Ovary (tissue), 9 donors: Measurements from ENCODE around the gene PPHLN1. TPM values are rescaled to one million over a fixed set of nuclear protein-coding genes. Genes with fewer than 3 reads are reported as not detected.

Experiments used
- DNase-seq, 5 donors: peaks; one replicate each; pipeline ENCODE4 v3.0.0-alpha.2; 2019 to 2020
- H3K27ac ChIP-seq, 2 donors: fragments of 200-600 bp; one replicate each; pipeline versions ENCODE4 v1.5.1 to v1.8.0; 2019 to 2022
- H3K27me3 ChIP-seq: fragments of 200-600 bp; one replicate; pipeline ENCODE4 v1.8.0; 2022
- H3K36me3 ChIP-seq: fragments of 200-600 bp; sonication (generic); one replicate; pipeline ENCODE4 v1.5.1; 2019
- H3K4me1 ChIP-seq: one replicate; pipeline ENCODE4 v1.8.1; 2013; ENCODE audit warnings: mild to moderate bottlenecking, moderate library complexity; ENCODE audit not compliant: insufficient read depth
- H3K4me3 ChIP-seq: fragments of 200-600 bp; sonication (generic); one replicate; pipeline ENCODE4 v1.5.1; 2017
- H3K9me3 ChIP-seq, 2 donors: fragments of 200-600 bp in 1 of 2; sonication (generic) in 1 of 2; one replicate each; pipeline versions ENCODE4 v1.5.1 to v1.8.1; 2013 to 2019; ENCODE audit warnings: mild to moderate bottlenecking in 1 of 2, moderate library complexity in 1 of 2
- EP300 ChIP-seq: sonication (generic); formaldehyde crosslinking; IDR thresholded peaks from one replicate; pipeline ENCODE4 v1.6.1; 2017; ENCODE audit warnings: antibody characterized with exemption
- POLR2A ChIP-seq: fragments of 450-650 bp; IDR thresholded peaks from one replicate; pipeline ENCODE4 v1.6.1; 2017; ENCODE audit warnings: antibody characterized with exemption, mild to moderate bottlenecking, moderate library complexity
- whole genome bisulfite sequencing, 3 donors: extraction: QIAGEN DNeasy Blood & Tissue Kit in 1 of 3; methylation state at CpG; one replicate each; pipeline versions ENCODE4 v1.1.5 to v1.1.7; 2013 to 2017; 5-methylcytosine and 5-hydroxymethylcytosine counted together
- intact Hi-C, 4 donors: fragments of 100-400 bp; cut with DNase I; formaldehyde crosslinking; loops; one replicate each; pipeline versions ENCODE4 v1.11.0 to v1.15.1; 2022 to 2023
- polyA plus RNA-seq, 2 donors: library from polyadenylated mRNA; stranded (reverse); fragments of 200-250 nt in 1 of 2; fragments of 350-450 nt in 1 of 2; fragmentation: Illumina TruSeq in 1 of 2; extraction: RNeasy Lipid Tissue Mini Kit (QIAGEN cat#74804) in 1 of 2; gene quantifications; one replicate each; pipeline ENCODE4 v1.2.3, GENCODE V29; 2013 to 2014
- total RNA-seq, 7 donors: library from RNA; depleted of rRNA in 2 of 7; stranded (reverse); fragments of >200 nt in 2 of 7; fragmentation: NEBNext Ultra II Directional in 3 of 7; extraction: Animal tissue kit (Norgen Biotek cat#: 25700) in 3 of 7; gene quantifications; one replicate each; pipeline versions ENCODE4 v1.1.0 to v1.2.4, GENCODE V29; 2016 to 2023
- TF ChIP-seq, protein P1 (sequence below), 3 donors: fragments of 450-650 bp in 2 of 3; fragments of 200-600 bp in 1 of 3; IDR thresholded peaks; one replicate each; pipeline versions ENCODE4 v1.5.1 to v1.8.0; 2016 to 2022; ENCODE audit warnings: antibody characterized with exemption in 3 of 3, mild to moderate bottlenecking in 1 of 3
- donor health status: DM: no; HTN: no; CAD: no; lungs with moderate emphysema.
- donor health status: DM: no; HTN: no; CAD: no.
- donor health status: Bipolar disorder and iron deficiency.
- donor health status: DM: yes; HTN: yes; CAD: no.
- donor health status: DM: no; HTN: no; CAD: no.
- donor health status: DM: yes; HTN: yes; CAD: no.

Gene PPHLN1
- total and polyA plus RNA-seq, 9 donors: 35.6 to 68.9 (median 53.8) TPM

DNA sequence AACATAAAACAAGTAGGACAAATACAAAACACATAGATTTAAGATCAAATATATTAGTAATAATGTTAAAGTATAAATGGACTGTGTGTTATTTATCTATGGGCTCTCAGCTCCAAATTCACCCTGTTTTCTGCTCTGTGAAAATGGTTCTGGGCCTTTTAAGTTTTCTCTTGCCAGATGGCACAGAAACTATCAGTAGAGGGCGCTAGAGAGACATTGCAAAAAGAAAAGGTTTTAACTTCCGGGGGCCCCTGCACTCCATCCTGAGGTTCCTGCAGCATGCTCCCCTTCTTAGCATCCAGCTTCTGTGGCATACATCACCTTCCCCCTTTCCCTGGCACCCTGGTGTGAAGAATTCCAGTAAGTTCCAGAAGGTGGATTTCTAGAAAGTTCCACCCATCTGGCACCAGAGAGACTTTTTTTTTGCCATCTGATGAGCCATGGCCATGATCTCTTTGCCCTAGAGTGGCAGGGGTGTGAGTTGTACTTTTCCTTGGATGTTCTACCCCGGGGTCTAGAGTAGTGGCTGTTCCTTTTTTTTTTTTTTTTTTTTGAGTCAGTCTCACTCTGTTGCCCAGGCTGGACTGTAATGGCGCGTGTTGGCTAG lies 29.4 kb upstream of the PPHLN1 start:
- TF ChIP-seq POLR2A: no peak
- WGBS, 3 donors: 83 to 91% (median 88%) methylated on average over 5 of the region's 5 CpGs
- Histone ChIP-seq H3K27me3 (no peaks in the 10 kb centered on the region), H3K27ac (no peak overlapping the region), H3K9me3 (no peaks in the 10 kb centered on the region), H3K4me1 (no peaks in the 10 kb centered on the region), H3K4me3 (no peak overlapping the region), H3K36me3 (no peaks in the 10 kb centered on the region)
- intact Hi-C loops: no loop called here
- no peak for DNase-seq

DNA sequence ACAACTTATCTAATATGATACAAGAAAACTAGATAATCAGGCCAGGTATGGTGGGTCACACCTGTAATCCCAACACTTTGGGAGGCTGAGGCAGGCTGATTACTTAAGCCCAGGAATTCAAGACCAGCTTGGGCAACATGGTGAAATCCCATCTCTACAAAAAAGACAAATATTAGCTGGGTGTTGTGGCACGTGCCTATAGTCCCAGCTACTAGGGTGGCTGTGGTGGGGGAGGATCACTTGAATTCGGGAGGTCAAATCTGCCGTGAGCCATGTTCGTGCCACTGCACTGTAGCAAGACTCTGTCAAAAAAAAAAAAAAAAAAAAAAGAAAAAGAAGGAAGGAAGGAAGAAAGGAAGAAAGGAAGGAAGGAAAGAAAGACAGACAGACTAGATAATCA lies 27.1 kb upstream of the PPHLN1 start:
- Histone ChIP-seq H3K36me3 (no peaks in the 10 kb centered on the region), H3K9me3 (no peaks in the 10 kb centered on the region), H3K27ac (no peak overlapping the region), H3K27me3 (no peaks in the 10 kb centered on the region), H3K4me3 (no peak overlapping the region), H3K4me1 (no peaks in the 10 kb centered on the region)
- intact Hi-C loops: no loop called here
- no peak for DNase-seq
- TF ChIP-seq POLR2A: no peak
- TF ChIP-seq, protein P1, sequence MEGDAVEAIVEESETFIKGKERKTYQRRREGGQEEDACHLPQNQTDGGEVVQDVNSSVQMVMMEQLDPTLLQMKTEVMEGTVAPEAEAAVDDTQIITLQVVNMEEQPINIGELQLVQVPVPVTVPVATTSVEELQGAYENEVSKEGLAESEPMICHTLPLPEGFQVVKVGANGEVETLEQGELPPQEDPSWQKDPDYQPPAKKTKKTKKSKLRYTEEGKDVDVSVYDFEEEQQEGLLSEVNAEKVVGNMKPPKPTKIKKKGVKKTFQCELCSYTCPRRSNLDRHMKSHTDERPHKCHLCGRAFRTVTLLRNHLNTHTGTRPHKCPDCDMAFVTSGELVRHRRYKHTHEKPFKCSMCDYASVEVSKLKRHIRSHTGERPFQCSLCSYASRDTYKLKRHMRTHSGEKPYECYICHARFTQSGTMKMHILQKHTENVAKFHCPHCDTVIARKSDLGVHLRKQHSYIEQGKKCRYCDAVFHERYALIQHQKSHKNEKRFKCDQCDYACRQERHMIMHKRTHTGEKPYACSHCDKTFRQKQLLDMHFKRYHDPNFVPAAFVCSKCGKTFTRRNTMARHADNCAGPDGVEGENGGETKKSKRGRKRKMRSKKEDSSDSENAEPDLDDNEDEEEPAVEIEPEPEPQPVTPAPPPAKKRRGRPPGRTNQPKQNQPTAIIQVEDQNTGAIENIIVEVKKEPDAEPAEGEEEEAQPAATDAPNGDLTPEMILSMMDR (IDR thresholded peaks at IDR 0.05): no peak
- TF ChIP-seq EP300: no peak
- 90 to 93% (median 92%) methylated on average over 4 of the region's 4 CpGs for WGBS, 3 donors

DNA sequence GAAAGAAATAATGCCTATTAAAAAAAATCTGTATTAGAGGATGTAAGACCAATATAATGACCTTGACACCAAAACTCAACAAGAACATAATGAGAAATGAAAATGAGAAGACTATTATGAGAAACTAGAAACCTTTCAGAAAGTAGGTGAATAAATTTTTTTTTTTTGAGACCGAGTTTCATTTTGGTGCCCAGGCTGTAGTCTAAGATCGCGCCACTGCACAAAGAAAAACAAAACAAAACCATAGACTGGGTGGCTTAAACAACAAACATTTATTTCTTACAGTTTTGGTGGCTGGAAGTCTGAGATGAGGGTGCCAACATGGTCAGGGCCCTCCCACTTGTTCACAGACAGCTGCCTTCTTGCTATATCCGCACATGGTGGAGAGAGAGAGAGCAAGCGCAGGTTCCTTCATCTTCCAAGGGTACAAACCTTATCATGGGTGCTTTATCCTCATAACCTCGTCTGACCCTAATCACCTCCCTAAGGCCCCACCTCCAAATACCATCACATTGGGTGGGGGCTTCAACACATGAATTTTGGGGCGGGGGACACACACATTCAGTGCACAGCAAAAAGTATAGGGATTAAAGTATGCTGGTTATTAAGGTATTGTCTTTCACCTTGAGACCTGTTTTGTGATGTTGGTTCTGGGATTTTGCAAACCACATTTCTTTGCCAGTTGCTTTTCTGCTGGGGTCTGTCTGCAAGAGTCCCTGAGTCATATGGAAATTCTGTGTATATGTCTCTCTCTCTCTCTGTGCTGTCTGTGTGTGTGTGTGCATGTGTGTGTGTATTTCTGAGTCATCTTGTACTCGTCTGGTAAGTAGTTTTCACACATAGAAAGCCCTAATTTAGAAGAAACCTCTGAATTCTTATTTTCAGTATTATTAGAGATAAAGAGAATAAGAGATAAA lies 26.3 kb upstream of the PPHLN1 start:
- no peaks in the 10 kb centered on the region for H3K9me3 ChIP-seq
- H3K4me1 ChIP-seq: no peaks in the 10 kb centered on the region
- H3K27me3 ChIP-seq: no peaks in the 10 kb centered on the region
- no peak for DNase-seq
- WGBS, 3 donors: 80 to 84% (median 83%) methylated on average over 8 of the region's 8 CpGs
- no peak overlapping the region for H3K27ac ChIP-seq
- TF ChIP-seq EP300 (no peak), POLR2A (no peak)
- TF ChIP-seq, protein P1 (IDR thresholded peaks at IDR 0.05): no peak
- intact Hi-C loops: no loop called here
- H3K36me3 ChIP-seq: no peaks in the 10 kb centered on the region
- no peak overlapping the region for H3K4me3 ChIP-seq

DNA sequence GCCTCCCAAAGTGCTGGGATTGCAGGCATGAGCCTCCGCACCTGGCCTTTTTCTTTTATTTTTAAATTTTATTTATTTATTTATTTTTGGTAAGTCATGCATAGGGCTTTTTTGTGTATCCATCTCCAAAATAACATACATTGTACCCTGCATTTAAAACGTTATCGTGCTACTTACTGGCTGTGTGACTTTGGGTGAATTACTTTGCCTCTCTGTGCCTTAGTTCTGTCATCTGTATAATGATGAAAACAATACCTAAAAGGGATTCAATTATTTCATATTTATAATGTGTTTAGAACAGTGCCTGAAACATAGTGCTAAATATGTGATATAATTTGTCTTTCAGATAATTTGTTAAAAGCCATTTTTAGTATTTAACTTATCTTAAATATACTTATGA lies 19.7 kb upstream of the PPHLN1 start:
- WGBS, 3 donors: 96 to 97% (median 96%) methylated on average over 3 of the region's 3 CpGs
- TF ChIP-seq EP300 (no peak), POLR2A (no peak)
- TF ChIP-seq, protein P1 (IDR thresholded peaks at IDR 0.05): no peak
- intact Hi-C loops: no loop called here
- Histone ChIP-seq H3K4me1 (no peaks in the 10 kb centered on the region), H3K27ac (no peak overlapping the region), H3K36me3 (no peaks in the 10 kb centered on the region), H3K4me3 (no peak overlapping the region), H3K9me3 (no peaks in the 10 kb centered on the region), H3K27me3 (no peaks in the 10 kb centered on the region)
- no peak for DNase-seq

DNA sequence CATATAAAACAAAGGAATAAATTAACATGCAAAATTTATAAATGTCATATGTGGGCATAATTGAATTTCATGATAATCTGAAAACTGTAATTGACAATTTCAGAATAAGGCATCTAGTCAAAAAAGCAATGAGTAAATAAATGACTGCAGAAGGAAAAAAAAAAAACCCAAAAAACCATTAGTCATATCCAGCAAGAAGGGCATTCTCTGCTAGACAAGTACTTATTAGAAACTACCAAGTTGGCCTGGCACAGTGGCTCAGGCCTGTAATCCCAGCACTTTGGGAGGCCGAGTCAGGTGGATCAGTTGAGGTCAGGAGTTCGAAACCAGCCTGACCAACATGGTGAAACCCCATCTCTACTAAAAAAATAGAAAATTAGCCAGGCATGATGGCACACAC lies 17.6 kb upstream of the PPHLN1 start:
- Histone ChIP-seq H3K27ac (no peak overlapping the region), H3K4me1 (no peaks in the 10 kb centered on the region), H3K4me3 (no peak overlapping the region), H3K9me3 (no peaks in the 10 kb centered on the region), H3K36me3 (no peaks in the 10 kb centered on the region), H3K27me3 (no peaks in the 10 kb centered on the region)
- intact Hi-C loops: no loop called here
- DNase-seq: no peak
- 93 to 98% (median 97%) methylated on average over 2 of the region's 2 CpGs for WGBS, 3 donors
- no peak for TF ChIP-seq EP300
- no peak for TF ChIP-seq POLR2A
- TF ChIP-seq, protein P1 (IDR thresholded peaks at IDR 0.05): no peak
